ENCODE measurements around the gene PRRX2. TPM values are rescaled to one million over a fixed set of nuclear protein-coding genes. Genes with fewer than 3 reads are reported as not detected.
"Not testable (repeated sequence)": the region's sequence is repeated elsewhere in the genome, so short reads cannot be mapped to it uniquely, and the experiment has no call there.

The PRRX2 gene
- total RNA-seq, 1 donor, result 27.5 TPM

- Histone ChIP-seq H3K27me3 (ENCODE audit: insufficient read depth, low read length) (no peaks in the 10 kb centered on the region), H3K4me1 (ENCODE audit: insufficient read depth, low read length) (peaks cover 39% of the 10 kb centered on the region), H3K79me2 (ENCODE audit: insufficient read depth, low read length) (peaks cover 94% of the 10 kb centered on the region), H2AFZ (ENCODE audit: low read length) (no peak overlapping the region), H4K20me1 (ENCODE audit: insufficient read depth, low read length) (peaks cover 72% of the 10 kb centered on the region), H3K4me3 (ENCODE audit: insufficient read depth, low read length) (no peak overlapping the region), H3K4me2 (ENCODE audit: insufficient read depth, low read length) (no peak overlapping the region), H3K36me3 (ENCODE audit: insufficient read depth, low read length) (peaks cover 60% of the 10 kb centered on the region), H3K9me3 (ENCODE audit: low read depth, low read length) (no peaks in the 10 kb centered on the region), H3K27ac (ENCODE audit: low read depth, low read length) (no peak overlapping the region)
- no peak for DNase-seq (ENCODE audit: insufficient read length, low spot score, missing footprints)
- no peak for TF ChIP-seq CTCF (IDR thresholded peaks at IDR 0.05; ENCODE audit: extremely low read depth, low read depth, low read length)
These were observed 32.2 kb upstream of the PRRX2 start for GRCh38 chr9:129633207-129633606.

GRCh38 chr9:129633848-129634247 lies 31.6 kb upstream of the PRRX2 start:
- no peak for DNase-seq (ENCODE audit: insufficient read length, low spot score, missing footprints)
- no peak overlapping the region for H3K4me2 ChIP-seq (ENCODE audit: insufficient read depth, low read length)
- no peaks in the 10 kb centered on the region for H3K9me3 ChIP-seq (ENCODE audit: low read depth, low read length)
- H3K27me3 ChIP-seq (ENCODE audit: insufficient read depth, low read length), result no peaks in the 10 kb centered on the region
- peaks cover 94% of the 10 kb centered on the region for H3K79me2 ChIP-seq (ENCODE audit: insufficient read depth, low read length)
- peaks cover 33% of the 10 kb centered on the region for H3K4me1 ChIP-seq (ENCODE audit: insufficient read depth, low read length)
- H4K20me1 ChIP-seq (ENCODE audit: insufficient read depth, low read length), result peaks cover 73% of the 10 kb centered on the region
- H3K4me3 ChIP-seq (ENCODE audit: insufficient read depth, low read length), result no peak overlapping the region
- no peak for TF ChIP-seq CTCF (IDR thresholded peaks at IDR 0.05; ENCODE audit: extremely low read depth, low read depth, low read length)
- H3K27ac ChIP-seq (ENCODE audit: low read depth, low read length), result no peak overlapping the region
- no peak overlapping the region for H2AFZ ChIP-seq (ENCODE audit: low read length)
- peaks cover 67% of the 10 kb centered on the region for H3K36me3 ChIP-seq (ENCODE audit: insufficient read depth, low read length)

GRCh38 chr9:129635099-129636065 lies 30.1 kb upstream of the PRRX2 start:
- Histone ChIP-seq H3K79me2 (ENCODE audit: insufficient read depth, low read length) (peaks cover 94% of the 10 kb centered on the region), H3K27ac (ENCODE audit: low read depth, low read length) (no peak overlapping the region), H3K4me3 (ENCODE audit: insufficient read depth, low read length) (no peak overlapping the region), H3K27me3 (ENCODE audit: insufficient read depth, low read length) (no peaks in the 10 kb centered on the region), H3K36me3 (ENCODE audit: insufficient read depth, low read length) (peaks cover 69% of the 10 kb centered on the region), H3K4me2 (ENCODE audit: insufficient read depth, low read length) (no peak overlapping the region), H3K4me1 (ENCODE audit: insufficient read depth, low read length) (peaks cover 32% of the 10 kb centered on the region), H2AFZ (ENCODE audit: low read length) (no peak overlapping the region), H4K20me1 (ENCODE audit: insufficient read depth, low read length) (peaks cover 74% of the 10 kb centered on the region), H3K9me3 (ENCODE audit: low read depth, low read length) (no peaks in the 10 kb centered on the region)
- no peak for DNase-seq (ENCODE audit: insufficient read length, low spot score, missing footprints)
- TF ChIP-seq CTCF (IDR thresholded peaks at IDR 0.05; ENCODE audit: extremely low read depth, low read depth, low read length), result no peak

GRCh38 chr9:129636343-129636742 lies 29.1 kb upstream of the PRRX2 start:
- H3K36me3 ChIP-seq (ENCODE audit: insufficient read depth, low read length), result peaks cover 63% of the 10 kb centered on the region
- not testable (repeated sequence) for H3K27ac ChIP-seq (ENCODE audit: low read depth, low read length)

More at GRCh38 chr9:129636343-129636742, 29.1 kb upstream of the PRRX2 start:
- not testable (repeated sequence) for H3K9me3 ChIP-seq (ENCODE audit: low read depth, low read length); H3K27me3 ChIP-seq (ENCODE audit: insufficient read depth, low read length); H2AFZ ChIP-seq (ENCODE audit: low read length); H3K4me2 ChIP-seq (ENCODE audit: insufficient read depth, low read length); DNase-seq (ENCODE audit: insufficient read length, low spot score, missing footprints); H3K4me3 ChIP-seq (ENCODE audit: insufficient read depth, low read length)
- Histone ChIP-seq H4K20me1 (ENCODE audit: insufficient read depth, low read length) (peaks cover 74% of the 10 kb centered on the region), H3K4me1 (ENCODE audit: insufficient read depth, low read length) (peaks cover 34% of the 10 kb centered on the region), H3K79me2 (ENCODE audit: insufficient read depth, low read length) (peaks cover 94% of the 10 kb centered on the region)

Data from osteoblast (primary cell).